Activated CD4-positive, alpha-beta T cell treated with anti-CD3 and anti-CD28 coated beads for 24 hours (primary cell): ENCODE results near the gene BUD13.

Experiments used
- DNase-seq, 2 donors: peaks; one replicate each; pipeline ENCODE4 v3.0.0-alpha.2; 2020; ENCODE audit warnings: low read depth in 2 of 2

The BUD13 gene

GRCh38 chr11:116792869-116793771, 20.3 kb upstream of the BUD13 start:
- DNase-seq = no peak

GRCh38 chr11:116792144-116792868, 19.5 kb upstream of the BUD13 start:
- DNase-seq = no peak

DNA sequence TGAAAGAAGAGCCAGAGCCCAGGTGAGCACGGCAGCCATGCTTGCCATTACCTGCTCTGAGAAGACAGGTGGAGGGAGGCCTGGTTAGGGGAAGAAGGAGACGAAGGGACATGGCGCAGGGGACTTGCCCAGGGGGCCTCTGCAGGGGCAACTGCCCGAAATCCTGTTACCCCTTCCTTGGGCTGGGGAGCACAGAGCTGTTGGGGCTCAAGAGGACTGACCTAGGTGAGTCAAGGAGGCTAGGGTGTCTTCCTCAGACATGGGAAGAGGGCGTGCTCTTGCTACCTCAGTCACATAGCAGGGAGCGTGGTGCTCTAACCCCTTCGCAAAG, 19.0 kb upstream of the BUD13 start, which contains the start of gene APOA5:
Gene APOA5 (minus strand): TSS at position 67 of the 331 bp plus-strand sequence. CDS start 19 bp downstream, at position 48.
- no peak for DNase-seq

DNA sequence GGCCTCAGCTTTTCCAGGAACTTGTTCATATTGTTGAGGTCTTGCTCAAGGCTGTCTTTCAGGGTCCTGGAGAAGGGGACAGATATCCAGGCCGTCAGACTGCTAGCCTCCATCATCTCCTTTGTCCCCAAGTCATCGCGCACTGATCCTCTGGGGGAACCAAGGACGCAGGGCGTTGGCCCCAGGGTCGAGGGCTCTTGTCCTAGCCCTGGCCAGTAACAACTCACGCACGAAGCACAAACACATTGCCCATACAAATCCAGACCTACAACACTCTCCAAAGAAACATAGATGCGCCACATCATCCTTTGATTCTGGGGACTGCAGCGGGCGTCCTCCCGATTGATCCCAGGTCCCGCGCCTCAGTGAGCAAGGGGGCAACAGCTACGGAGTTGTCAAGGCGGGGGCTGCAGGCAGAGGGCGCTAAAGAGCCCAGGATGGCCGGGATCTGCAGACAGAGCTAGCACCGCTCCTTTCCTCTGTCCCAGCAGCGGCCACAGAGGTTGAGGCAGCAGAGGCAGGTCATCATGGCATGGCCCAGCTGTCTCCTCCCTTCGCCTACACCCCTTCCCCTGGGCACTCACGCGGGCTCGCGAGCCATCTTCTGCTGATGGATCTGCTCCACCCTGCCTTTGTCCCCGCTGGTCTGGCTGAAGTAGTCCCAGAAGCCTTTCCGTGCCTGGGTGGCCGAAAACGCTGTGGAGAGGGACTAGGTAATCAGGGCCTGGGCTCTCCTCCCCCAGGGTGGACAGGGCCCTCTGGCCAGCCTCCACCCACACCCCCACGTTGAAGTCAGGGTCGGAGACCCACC, 18.4 kb upstream of the BUD13 start:
- DNase-seq = peak; percentile 66 to 70

GRCh38 chr11:116790167-116791001, 17.6 kb upstream of the BUD13 start:
- DNase-seq = no peak

GRCh38 chr11:116788975-116789374, 16.2 kb upstream of the BUD13 start:
- no peak for DNase-seq

- DNase-seq = no peak
These were observed 15.7 kb upstream of the BUD13 start for GRCh38 chr11:116788534-116788933.

DNA sequence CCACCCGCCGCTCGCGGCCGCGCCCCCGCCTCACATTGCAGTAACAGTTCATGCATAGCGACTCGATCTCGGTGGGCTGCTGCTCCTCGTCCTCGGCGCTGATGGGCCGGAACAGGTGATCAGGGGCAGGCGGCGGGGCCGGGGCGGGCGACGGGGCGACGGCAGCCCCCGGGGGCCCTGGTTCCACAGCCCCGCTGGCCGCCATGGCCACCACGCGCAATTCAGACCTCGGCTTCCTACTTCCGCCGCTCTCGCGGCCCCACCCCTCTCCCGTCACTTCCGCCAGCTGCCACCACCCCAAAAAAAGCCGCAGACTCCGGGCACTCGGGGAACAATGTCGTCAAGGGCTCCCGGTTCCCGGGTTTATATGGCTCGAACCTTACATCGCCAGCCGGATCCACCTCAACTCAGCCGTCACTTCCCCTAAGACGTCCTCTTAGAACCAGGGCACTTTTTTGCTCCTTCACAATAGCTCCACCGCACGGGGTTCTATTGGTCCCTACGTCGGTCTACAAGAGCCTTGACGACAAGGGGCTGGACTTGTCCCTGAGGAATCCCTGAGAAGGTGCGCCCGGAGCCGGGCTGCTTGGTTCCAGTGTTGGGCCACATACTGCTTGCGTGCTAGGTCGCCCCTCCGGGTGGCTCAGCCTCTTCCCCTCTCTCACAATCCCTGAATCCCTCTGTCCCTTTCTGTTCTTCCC, 15.1 kb upstream of the BUD13 start, which contains the start of gene ZPR1:
Gene ZPR1 (minus strand): TSS at position 238 of the 701 bp plus-strand sequence. CDS start 33 bp downstream, at position 205.
- peak; percentile 67 to 78 for DNase-seq

DNA sequence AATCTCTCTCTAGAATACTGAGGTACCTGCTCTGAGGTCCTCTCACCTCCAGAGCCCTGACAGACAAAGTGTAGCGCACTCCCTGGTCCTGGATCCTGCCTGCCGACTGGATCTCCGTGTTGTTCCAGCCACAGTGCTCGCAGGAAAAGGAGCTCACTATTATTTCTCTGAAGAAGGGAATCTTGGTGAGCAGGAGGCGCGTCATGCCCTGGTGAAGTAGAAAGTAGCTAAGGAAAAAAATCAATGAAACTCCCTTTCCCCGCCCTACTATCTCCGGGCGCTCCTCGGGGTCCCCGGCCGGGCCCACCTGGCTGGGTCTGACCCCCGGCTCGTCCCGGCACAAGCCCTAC, 14.6 kb upstream of the BUD13 start:
- DNase-seq = no peak

- DNase-seq = no peak
These were observed 14.2 kb upstream of the BUD13 start for GRCh38 chr11:116786966-116787365.

DNA sequence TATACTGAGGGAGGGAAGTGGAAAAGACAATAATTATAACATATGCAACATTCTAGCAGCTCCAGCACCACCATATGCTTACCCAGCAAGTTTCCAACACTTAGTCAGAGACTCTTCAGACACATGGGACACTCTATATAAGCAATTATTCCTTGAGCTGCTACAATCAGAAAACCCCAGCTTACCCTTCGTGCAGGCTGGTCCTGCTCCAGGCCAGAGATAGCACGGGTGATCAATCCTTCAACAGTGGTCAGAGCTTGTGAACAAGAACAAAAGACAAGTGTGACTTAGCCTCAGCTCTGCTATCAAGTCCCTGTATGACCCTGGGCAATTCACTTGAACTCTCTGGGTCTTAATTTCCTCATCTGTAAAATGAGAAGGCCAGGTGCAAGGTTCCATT, 13.5 kb upstream of the BUD13 start:
- no peak for DNase-seq

GRCh38 chr11:116782728-116783127, 9.9 kb upstream of the BUD13 start:
- DNase-seq = no peak

DNA sequence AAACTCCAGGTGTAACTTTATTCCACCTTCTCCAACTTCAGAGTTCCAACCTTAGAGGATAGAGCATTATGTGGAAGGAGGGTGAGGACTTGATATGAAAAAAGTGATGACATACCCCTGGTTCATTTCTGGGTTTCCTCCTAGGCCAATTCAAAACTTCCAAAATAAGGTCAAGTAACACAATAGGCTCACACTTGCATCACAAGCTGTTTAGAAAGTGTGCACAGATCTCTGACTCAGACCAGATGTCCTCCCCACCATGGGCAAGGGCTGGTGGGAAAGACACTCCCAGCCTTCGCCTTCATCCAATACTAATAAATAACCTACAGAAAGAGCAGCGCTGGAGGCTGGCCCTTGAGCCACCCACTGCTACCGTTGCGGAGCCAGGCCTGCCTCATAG, 5.8 kb upstream of the BUD13 start:
- no peak for DNase-seq

DNA sequence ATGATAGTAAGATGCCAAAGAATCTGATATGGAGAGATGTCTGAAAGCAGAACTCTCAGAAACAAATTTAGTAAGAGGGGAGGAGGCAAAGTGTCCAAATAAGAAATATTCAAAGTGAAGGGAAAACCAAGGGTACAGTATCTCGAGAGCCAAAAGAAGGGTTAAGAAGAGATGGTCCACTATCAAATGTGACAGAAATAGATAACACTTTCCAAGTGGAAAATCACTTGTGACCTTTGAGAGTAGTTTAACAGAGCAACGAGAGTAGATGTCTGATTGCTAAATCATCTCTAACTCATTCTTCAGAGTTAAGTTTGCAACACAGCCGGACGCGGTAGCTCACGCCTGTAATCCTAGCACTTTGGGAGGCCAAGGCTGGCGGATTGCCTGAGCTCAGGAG, 4.3 kb upstream of the BUD13 start:
- DNase-seq = no peak

DNA sequence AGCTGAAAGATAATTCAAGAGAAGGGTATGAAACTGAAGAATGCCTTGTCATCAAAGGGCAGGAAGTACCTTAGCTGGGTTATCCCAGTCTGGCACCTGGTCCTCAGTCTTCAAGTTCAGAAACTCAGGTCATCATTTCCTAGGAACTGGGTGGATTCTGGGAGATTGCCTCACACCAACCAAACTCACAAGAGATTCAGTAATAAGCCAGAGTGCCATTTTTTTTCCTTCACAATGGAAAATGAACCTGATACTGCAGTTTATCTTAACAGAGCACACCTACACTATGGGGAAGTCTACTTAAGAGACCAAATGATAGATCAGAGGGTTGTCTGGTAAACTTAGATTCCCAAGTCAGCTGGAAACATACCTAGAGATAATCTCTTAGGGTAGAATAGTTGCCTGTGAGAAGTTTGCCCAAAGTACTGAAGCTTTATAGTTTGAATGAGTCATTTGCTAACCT, 3.8 kb upstream of the BUD13 start:
- DNase-seq = no peak

GRCh38 chr11:116775975-116776374, 3.2 kb upstream of the BUD13 start:
- no peak for DNase-seq

- no peak for DNase-seq
These were observed 1.9 kb upstream of the BUD13 start for GRCh38 chr11:116774661-116775060.

DNA sequence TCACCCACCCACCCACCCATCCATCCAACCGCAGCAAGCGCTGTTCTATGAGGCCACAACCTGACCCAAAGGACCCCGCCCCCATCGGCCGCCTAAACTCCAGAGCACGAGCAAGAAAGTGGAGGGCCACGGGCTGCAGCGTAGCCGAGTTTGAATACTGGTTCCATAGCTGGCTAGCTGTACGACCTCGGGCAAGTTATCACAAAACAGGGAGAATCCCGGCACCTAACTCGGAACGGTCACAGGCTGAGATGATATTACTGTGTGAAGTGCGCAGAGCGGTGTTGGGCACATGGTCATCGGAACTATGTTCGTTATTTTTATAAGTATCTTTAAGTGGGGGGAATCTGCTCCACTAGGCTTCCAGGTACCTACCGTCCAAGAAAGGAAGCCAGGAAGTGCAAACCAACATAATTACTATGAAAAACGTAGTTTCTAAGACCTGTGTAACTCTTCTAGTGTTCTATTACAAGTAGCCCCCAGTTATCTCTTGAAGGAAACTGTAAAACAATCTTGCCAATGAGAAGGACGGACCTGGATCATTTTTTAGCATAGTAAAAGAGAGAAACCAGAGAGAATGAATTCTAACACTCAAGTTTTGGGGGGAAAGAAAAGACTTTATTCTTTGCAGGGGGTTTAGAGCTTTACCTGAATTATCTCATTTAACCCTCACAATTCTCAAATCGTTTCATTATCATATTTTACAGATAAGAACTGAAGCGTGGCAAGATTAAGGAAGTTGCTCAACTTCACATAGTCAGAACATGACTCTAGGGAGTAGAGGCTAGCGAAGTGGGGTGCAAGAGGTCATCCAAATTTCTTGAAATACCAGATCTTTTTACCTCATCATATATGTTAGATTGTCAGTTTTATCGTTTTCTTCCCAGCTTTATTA, 663 bp upstream of the BUD13 start:
- DNase-seq = no peak

DNA sequence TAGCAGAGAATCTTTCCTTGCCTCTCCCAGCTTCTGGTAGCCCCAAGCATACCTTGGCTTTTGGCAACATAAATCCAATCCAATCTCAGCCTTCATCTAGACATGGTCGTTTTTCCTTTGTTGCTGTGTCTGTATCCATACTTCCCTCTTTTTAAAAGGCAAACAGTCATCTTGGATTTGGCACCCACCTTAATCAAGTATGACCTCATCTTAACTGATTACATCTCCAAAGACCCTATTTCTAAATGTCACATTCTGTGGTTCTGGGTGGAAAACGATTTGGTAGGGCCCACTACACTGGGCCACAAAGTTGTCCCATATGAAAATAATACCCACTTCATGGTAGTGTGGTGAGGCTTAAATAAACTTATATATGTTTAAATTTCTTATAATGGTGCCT, 852 bp downstream of the BUD13 start:
- DNase-seq = no peak

DNA sequence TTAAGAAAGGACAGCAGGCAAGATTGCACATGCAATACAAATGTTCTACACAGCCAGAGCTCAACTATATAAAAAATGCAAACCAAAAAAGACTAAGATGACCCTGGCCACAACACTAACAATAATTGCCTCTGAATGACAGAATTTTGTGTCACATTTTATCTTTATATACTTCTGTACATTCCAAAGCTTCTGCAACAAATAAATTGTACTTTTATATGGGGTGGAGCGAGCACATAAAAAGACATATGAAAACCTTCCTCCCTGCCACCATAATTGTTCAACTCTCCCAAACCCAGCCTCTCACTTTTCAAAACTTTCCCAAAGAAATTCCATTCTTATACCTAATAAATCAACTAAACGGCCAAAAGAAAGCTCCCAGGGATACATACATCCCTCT, 10.7 kb downstream of the BUD13 start:
- DNase-seq = no peak
